Measurements from ENCODE around the gene CASQ1. TPM values are rescaled to one million over a fixed set of nuclear protein-coding genes. Genes with fewer than 3 reads are reported as not detected.

Gene CASQ1
- total and polyA plus RNA-seq, 8 donors: 0.14 TPM; not detected in 7

DNA sequence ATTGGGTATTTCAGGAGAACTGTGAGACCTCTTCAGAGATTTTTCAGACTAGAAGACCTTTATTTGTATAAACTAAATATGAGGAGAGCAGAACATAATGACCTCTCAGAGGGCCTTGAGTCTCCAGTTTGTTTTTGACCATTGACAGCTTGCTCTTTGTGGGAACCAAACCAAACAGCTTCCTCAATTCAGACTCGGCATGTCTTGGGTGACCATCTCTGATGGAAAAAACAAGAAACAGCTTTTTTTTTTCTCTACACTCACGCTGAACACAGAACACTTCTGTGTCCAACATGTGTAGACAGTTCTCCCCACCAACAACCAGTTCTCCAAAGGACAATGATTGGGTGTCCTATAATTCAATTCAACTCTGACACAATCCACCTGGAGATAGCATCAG, 27.4 kb upstream of the CASQ1 start:
- Histone ChIP-seq H3K4me3 (no peak overlapping the region), H3K36me3 (no peaks in the 10 kb centered on the region), H3K27me3 (no peaks in the 10 kb centered on the region), H3K27ac (no peak overlapping the region), H3K4me1 (peaks cover 0 to 5% (median 0%) of the 10 kb centered on the region in 3 donors), H3K9me3 (no peaks in the 10 kb centered on the region)
- ATAC-seq (peak in 1 of 4 donors; percentile 43), FAIRE-seq (no peak), DNase-seq (no peak)
- TF ChIP-seq, protein P1, sequence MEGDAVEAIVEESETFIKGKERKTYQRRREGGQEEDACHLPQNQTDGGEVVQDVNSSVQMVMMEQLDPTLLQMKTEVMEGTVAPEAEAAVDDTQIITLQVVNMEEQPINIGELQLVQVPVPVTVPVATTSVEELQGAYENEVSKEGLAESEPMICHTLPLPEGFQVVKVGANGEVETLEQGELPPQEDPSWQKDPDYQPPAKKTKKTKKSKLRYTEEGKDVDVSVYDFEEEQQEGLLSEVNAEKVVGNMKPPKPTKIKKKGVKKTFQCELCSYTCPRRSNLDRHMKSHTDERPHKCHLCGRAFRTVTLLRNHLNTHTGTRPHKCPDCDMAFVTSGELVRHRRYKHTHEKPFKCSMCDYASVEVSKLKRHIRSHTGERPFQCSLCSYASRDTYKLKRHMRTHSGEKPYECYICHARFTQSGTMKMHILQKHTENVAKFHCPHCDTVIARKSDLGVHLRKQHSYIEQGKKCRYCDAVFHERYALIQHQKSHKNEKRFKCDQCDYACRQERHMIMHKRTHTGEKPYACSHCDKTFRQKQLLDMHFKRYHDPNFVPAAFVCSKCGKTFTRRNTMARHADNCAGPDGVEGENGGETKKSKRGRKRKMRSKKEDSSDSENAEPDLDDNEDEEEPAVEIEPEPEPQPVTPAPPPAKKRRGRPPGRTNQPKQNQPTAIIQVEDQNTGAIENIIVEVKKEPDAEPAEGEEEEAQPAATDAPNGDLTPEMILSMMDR (IDR thresholded peaks at IDR 0.05): no peak
- 72 to 85% methylated on average over 2 of the region's 2 CpGs for WGBS, 2 donors
- intact Hi-C loops (cut with DNase I): no loop called here

DNA sequence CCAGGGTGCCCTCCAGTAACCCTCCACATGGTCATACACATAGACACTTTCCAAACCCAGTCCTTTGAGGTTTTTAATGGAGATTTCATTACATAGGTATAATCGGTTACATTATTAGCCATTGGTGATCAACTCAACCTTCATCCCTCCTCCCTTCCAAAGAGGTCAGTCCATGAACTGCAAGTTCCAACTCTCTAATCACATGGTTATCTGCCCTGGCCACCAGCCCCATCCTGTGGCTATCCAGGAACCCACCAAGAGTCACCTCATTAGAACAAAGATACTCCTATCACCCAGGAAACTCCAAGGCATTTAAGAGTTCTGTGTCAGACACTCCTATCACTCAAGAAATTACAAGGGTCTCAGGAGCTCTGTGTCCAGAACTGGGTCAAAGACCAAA, 26.8 kb upstream of the CASQ1 start:
- no peaks in the 10 kb centered on the region for H3K36me3 ChIP-seq
- 73 to 98% methylated on average over 1 of the region's 1 CpG for WGBS, 2 donors
- H3K4me3 ChIP-seq: no peak overlapping the region
- peak in 2 of 4 donors; percentile 26 to 31 for ATAC-seq
- TF ChIP-seq, protein P1 (IDR thresholded peaks at IDR 0.05): no peak
- no peak overlapping the region for H3K27ac ChIP-seq
- H3K27me3 ChIP-seq: no peaks in the 10 kb centered on the region
- H3K9me3 ChIP-seq: no peaks in the 10 kb centered on the region
- no peak for FAIRE-seq
- intact Hi-C loops (cut with DNase I): no loop called here
- peaks cover 0 to 5% (median 0%) of the 10 kb centered on the region in 3 donors for H3K4me1 ChIP-seq
- no peak for DNase-seq

DNA sequence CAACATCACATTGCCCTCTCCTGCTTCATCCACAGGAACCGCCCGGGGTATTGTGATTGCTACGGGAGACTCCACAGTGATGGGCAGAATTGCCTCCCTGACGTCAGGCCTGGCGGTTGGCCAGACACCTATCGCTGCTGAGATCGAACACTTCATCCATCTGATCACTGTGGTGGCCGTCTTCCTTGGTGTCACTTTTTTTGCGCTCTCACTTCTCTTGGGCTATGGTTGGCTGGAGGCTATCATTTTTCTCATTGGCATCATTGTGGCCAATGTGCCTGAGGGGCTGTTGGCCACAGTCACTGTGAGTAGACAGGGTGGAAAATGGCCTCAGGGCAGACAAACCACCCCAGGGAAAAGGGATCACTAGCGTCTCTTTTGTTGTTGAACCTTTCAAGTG, 26.3 kb upstream of the CASQ1 start:
- no peaks in the 10 kb centered on the region for H3K36me3 ChIP-seq
- H3K27me3 ChIP-seq: no peaks in the 10 kb centered on the region
- WGBS, 2 donors: 74 to 78% methylated on average over 10 of the region's 10 CpGs
- TF ChIP-seq, protein P1 (IDR thresholded peaks at IDR 0.05): no peak
- peaks cover 0 to 5% (median 0%) of the 10 kb centered on the region in 3 donors for H3K4me1 ChIP-seq
- ATAC-seq (no peak), DNase-seq (no peak), FAIRE-seq (no peak)
- intact Hi-C loops (cut with DNase I): no loop called here
- H3K4me3 ChIP-seq: no peak overlapping the region
- no peak overlapping the region for H3K27ac ChIP-seq
- H3K9me3 ChIP-seq: no peaks in the 10 kb centered on the region

DNA sequence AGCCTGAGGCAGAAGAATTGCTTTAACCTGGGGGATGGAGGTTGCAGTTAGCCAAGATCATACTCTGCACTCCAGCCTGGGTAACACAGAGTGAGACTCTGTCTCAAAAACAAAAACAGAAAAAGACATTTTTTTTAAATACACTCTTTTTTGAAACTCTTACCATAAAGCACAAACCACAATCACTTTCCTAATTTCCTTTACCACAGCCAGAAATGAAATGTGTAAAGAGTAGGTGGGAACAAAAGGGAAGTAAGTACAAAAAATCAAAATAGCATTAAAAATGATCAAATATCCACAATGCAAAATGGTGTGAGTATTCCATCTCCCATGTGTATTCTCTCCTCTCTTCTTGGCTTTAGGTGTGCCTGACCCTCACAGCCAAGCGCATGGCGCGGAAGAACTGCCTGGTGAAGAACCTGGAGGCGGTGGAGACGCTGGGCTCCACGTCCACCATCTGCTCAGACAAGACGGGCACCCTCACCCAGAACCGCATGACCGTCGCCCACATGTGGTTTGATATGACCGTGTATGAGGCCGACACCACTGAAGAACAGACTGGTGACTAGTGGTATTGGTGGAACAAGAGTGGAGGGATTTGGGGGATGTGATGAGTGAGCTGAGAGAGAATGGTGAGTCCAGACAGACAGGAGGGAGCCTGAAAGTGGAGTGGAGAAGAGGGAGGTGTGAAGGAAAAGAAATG, 24.1 kb upstream of the CASQ1 start:
- TF ChIP-seq, protein P1 (IDR thresholded peaks at IDR 0.05): no peak
- intact Hi-C loops (cut with DNase I): no loop called here
- no peaks in the 10 kb centered on the region for H3K27me3 ChIP-seq
- no peaks in the 10 kb centered on the region for H3K9me3 ChIP-seq
- FAIRE-seq (no peak), ATAC-seq (no peak), DNase-seq (no peak)
- no peaks in the 10 kb centered on the region for H3K36me3 ChIP-seq
- 71 to 73% methylated on average over 12 of the region's 12 CpGs for WGBS, 2 donors
- H3K4me3 ChIP-seq: no peak overlapping the region
- no peaks in the 10 kb centered on the region for H3K4me1 ChIP-seq
- H3K27ac ChIP-seq: no peak overlapping the region

DNA sequence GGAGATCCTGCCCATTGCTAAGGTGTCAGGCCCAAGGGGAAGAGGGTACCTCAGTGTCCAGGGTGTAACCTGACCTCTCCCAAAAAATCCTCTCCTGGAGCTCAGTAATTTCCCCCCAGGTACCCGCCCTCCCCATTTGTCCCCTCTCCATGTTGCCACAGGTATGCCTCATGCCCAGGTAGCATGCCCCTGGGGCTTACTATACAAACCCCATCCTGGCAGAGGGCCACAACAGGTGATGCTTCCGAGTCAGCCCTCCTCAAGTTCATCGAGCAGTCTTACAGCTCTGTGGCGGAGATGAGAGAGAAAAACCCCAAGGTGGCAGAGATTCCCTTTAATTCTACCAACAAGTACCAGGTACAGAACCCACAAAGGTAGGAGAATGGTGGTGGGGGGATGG, 23.3 kb upstream of the CASQ1 start:
- no peaks in the 10 kb centered on the region for H3K4me1 ChIP-seq
- no peak overlapping the region for H3K27ac ChIP-seq
- no peaks in the 10 kb centered on the region for H3K36me3 ChIP-seq
- intact Hi-C loops (cut with DNase I): no loop called here
- FAIRE-seq (no peak), ATAC-seq (no peak), DNase-seq (no peak)
- H3K4me3 ChIP-seq: no peak overlapping the region
- no peaks in the 10 kb centered on the region for H3K27me3 ChIP-seq
- no peaks in the 10 kb centered on the region for H3K9me3 ChIP-seq
- TF ChIP-seq, protein P1 (IDR thresholded peaks at IDR 0.05): no peak
- 73% methylated on average over 4 of the region's 4 CpGs for WGBS, 2 donors

Measured in pancreas (tissue), 10 donors.